SK-MEL-5 (cell line): ENCODE measurements around the gene WDFY4. TPM values are rescaled to one million over a fixed set of nuclear protein-coding genes. Genes with fewer than 3 reads are reported as not detected.
A peak's percentile ranks its signal among the peaks of the same experiment; 100 is the strongest.

ENCODE experiments used
- DNase-seq: peaks from one replicate; pipeline ENCODE4 v3.0.0-alpha.2; 2016; ENCODE audit warnings: low read depth, low spot score
- in situ Hi-C: cut with HindIII; loops from 2 replicates; pipeline ENCODE4 v1.10.0; 2016; ENCODE audit warnings: low sequenced_read_pairs, high pct_unique_total_duplicates, low pct_unique_long_range_greater_than_20kb
- total RNA-seq: library from RNA; depleted of rRNA; stranded (reverse); fragments of >200 nt; shearing (Covaris generic); gene quantifications from 2 replicates; pipeline ENCODE4 v1.2.3, GENCODE V29; 2014

WDFY4 gene
- total RNA-seq, 1 experiment from 2014 or later = not detected

DNA sequence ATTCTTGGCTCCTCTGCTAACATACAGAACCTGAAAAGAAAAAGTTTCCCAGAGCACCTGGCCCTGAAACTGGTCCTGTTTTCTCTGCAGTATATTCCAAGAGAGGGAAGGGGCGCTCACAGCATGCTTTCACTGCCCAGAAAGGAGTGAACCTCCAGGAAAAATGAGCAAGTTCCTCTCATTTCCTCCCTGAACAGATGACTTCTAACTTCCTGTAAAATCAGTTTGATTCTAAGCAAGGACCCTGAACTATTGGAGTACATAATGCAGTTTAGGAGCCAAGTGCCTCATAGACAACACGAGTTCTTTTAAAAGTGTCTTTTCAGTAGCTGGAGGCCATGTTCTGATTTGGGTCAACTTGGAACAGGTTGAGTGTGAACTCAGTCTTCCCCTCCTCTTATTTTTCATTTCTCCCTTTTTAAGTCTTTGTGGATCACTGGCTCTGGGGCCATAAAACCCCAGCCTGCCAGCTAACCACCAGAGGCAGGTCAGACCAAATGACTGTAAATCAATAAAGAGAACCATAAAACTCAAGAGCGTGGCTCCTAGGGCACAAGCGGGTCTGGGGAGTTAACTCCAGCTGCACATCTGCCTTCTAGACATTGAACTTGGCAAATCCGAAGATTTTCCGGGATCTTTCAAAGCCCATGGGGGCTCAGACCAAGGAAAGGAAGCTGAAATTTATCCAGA is 260.9 kb downstream of the WDFY4 start:
- in situ Hi-C loops = no loop called here
- no peak for DNase-seq

DNA sequence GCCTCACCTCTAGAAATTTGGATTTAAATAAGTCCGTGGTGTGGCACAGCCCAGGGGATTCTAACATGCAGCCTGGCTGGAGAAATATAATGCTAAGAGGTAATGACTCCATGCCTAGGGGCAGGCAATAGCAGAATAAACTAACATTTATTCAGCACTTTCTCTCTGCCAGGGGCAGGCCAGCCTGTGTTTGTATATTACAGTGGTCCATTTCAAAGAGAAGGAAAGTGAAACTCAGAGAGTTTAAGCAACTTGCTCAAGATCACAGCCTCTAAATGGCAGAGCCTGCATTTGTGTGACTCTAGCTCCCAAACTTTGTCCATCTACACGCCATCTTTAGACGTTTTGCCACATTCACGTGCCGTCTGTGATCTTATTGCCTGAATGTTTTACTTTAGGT is 261.7 kb downstream of the WDFY4 start:
- in situ Hi-C loops = no loop called here
- DNase-seq = no peak

- no peak for DNase-seq
- in situ Hi-C loops = no loop called here
Measured at GRCh38 chr10:48946891-48947500, 262.3 kb downstream of the WDFY4 start.

DNA sequence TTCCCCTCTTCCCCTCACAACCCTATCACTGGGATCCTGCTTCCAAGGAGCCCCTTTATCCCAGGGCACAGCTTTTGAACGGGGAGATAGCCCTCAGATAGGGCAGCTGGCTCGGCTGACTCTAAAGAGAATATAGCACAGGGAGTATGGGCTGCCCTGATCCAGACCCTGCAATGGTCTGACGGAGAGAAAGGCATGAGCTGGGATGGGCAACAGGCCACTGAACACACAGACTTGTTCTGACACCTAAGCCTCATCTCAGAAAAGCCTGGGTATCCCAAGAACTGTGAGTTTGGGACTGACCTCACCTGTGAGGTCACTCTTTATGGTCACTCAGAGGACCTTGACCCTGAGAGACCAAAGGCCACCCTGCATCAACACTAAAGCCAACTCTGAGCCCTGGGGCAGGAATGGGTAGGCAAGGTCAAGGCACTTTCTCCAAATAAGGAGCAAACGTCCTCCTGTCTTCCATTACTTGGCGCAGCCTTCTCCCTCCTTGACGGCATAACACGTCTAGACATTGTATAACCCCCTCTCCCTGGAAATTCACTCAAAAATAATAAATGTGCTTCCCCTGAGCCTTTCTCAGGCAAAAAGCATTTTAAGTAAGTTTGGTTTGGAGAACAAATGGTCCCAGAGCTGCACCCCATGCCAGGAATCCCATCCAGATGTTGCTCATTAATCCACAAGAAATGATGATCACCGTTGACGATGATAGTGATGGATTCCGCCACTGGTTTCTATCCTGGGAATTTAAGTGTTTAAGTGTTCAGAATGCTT is 263.2 kb downstream of the WDFY4 start:
- DNase-seq = no peak
- in situ Hi-C loops = no loop called here

DNA sequence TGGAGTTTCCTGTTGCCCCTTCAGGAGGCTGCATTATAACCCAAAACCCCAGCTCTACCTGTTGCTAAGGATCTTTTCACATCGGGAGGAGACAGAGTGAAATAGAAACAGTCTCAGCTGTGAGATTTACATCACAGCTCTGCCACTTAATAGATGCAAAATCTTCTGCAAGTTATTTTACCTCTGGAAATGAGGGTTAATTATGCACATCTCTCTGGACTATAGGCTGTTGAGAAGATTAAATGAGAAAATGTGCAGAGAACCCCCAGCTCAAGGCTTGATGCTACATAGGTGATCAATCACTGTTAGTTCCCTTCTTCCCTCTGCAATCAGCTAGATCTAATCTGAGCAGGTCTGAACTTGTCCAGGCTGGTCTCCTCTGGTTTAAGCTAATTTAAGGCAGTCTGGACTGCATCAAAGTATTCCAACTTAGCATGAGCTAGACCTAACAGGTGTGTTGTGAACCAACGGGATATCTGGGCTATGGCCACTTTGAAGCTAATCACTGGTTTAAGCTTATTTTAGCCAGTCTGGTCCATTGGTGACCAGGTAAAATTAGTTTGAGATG is 263.9 kb downstream of the WDFY4 start:
- in situ Hi-C loops = no loop called here
- DNase-seq = no peak

GRCh38 chr10:48951707-48952106 is 267.0 kb downstream of the WDFY4 start:
- in situ Hi-C loops = no loop called here
- DNase-seq = no peak

GRCh38 chr10:48957361-48958151 is 272.9 kb downstream of the WDFY4 start:
- no peak for DNase-seq
- in situ Hi-C loops = no loop called here

GRCh38 chr10:48958598-48959190 is 274.0 kb downstream of the WDFY4 start:
- DNase-seq = no peak
- in situ Hi-C loops = no loop called here

- no peak for DNase-seq
- in situ Hi-C loops = no loop called here
Measured at GRCh38 chr10:48964038-48964437, 279.4 kb downstream of the WDFY4 start.

DNA sequence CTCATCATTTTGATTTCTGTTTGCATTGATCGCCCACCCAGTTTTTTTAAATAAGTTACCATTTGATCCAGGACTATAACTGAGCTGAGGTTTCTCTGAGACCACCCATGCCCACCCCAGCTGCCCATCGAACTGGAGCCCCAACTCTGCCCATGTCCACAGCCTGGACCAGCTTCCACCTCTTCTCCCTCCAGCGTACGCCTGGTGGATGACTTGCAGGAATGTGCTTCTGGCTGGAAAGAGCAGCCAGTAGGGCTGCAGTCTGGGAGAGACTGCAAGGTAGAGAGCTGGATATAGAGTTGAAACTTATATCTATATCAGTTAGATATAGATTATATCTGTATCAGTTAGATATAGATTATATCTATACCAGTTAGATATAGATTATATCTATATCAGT is 280.8 kb downstream of the WDFY4 start:
- in situ Hi-C loops = no loop called here

GRCh38 chr10:48968036-48968435 is 283.4 kb downstream of the WDFY4 start:
- in situ Hi-C loops = no loop called here
- DNase-seq = no peak

More for the DNA sequence above, 280.8 kb downstream of the WDFY4 start:
- DNase-seq = no peak

- DNase-seq = no peak
- in situ Hi-C loops = no loop called here
Measured at GRCh38 chr10:48970046-48970445, 285.4 kb downstream of the WDFY4 start.

DNA sequence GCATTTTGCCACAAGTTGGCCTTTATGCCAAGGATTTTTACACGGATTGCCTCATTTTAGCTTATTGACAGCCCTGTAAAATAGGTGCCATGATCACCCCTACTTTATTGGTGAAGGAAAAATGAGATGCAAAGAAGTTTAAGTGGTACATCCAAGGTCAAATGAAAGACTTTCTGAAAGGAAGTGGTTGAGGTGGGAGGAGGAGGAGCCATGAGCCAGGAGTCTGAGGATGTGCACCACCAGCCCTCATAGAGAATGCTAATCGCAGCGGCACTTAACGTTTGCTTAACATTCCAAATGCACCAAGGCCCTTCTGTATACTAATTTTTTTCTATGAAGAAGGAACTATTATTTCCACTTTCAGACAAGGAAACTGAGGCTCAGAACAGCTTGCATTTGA is 286.0 kb downstream of the WDFY4 start:
- no peak for DNase-seq
- in situ Hi-C loops = no loop called here

DNA sequence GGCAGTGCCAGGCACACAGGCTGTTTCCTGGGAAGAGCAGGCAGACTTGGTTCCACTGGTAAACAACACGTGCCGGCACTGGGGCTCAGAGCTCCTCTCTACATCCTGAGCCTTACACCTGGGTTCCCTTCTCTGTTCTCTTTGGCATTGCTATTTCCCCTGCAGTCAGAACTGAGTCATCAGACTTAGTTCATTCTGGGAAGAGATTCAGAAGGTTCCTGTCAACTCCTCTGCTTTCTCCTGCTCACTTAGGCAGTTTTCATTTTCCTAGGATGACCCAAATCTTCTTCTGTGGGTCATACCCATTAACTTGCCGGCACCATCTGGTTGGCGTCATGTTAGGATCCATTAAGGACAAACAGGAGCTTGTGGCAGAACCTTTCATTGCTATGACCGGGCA is 288.4 kb downstream of the WDFY4 start:
- in situ Hi-C loops = no loop called here
- no peak for DNase-seq

DNA sequence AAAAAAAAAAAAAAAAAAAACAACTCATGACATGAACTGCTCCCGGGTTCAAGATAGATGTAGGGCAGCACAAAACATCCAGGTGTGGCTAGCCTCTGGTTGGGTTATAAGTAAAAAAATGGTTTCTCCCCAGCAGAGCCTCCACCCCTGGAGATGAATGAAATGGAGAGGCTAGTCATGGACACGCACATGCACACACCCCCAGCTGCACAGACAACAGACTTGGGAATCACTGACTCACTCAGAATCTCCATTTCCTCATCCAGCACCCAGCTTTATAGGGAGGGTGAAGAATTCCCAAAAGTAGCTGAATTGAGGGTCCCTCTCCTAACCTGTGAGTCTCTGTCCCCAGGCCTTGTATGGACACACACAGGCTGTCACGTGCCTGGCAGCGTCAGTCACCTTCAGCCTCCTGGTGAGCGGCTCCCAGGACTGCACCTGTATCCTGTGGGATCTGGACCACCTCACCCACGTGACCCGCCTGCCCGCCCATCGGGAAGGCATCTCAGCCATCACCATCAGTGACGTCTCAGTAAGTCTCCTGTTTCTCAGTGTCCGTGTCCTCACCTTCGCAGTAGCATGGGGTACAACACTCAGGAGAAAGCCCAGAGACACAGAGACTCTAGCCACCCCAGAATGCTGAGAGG is 290.0 kb downstream of the WDFY4 start:
- no peak for DNase-seq
- in situ Hi-C loops = no loop called here

DNA sequence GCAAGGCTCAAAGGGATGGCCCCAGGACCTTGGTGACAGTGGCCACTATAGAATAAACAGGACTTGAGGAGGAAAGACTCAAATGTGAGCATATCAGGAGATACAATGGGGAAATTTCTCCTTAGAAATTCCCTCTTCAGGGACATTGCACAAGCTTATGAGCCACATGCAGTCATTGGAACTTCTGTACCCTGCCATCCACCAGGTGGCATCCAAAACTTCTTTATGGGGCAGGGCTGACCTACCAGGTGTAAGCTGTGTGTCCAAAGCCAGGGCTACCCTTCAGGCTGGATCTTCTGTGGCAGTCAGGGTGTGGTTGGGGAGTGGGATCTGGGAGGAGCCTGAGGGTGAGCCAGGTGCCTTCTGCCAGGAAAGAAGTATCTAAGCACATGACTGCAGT is 291.5 kb downstream of the WDFY4 start:
- DNase-seq = peak; percentile 15

DNA sequence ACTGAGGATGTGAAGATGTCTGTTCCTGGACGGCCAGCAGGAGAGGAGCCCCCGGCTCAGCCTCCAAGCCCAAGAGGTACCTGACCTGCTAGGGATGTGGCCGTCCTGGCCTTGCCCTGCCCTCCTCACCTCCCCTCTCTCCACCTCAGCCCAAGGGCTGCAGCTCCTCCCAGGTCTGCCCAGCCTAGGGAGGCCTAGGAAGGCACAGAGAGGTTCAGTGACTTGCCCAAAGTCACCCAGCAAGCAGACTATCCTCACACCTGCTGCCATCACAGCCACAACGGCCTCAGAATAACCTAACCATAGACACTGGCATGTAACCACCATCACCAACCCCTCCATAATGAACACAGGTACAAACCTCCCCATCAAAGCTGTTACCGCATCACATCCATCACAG is 293.6 kb downstream of the WDFY4 start:
- no peak for DNase-seq
- in situ Hi-C loops = no loop called here

More for the DNA sequence above, 291.5 kb downstream of the WDFY4 start:
- in situ Hi-C loops = no loop called here
